OCI-LY1 (cell line): ENCODE data around the gene XPO6.

Experiments used
- CTCF ChIP-seq: fragments of 200-600 bp; sonication (generic), shearing (Covaris generic); IDR thresholded peaks from 2 replicates; pipeline ENCODE4 v1.5.1; 2017; ENCODE audit warnings: mild to moderate bottlenecking, antibody characterized with exemption, low read length, moderate library complexity, mixed read lengths
- EZH2 ChIP-seq: fragments of 200-600 bp; sonication (generic), shearing (Covaris generic); IDR thresholded peaks from 2 replicates; pipeline ENCODE4 v1.8.0; 2017; ENCODE audit warnings: borderline replicate concordance, mixed run types, mild to moderate bottlenecking, antibody characterized with exemption, low read length, moderate library complexity, mixed read lengths

- TF ChIP-seq EZH2 (no peak), CTCF (no peak)
Measured at GRCh38 chr16:28105297-28105696, 106.5 kb downstream of the XPO6 start.
